ENCODE results near the gene AK6. TPM values are rescaled to one million over a fixed set of nuclear protein-coding genes. Genes with fewer than 3 reads are reported as not detected.
A peak's percentile ranks its signal among the peaks of the same experiment; 100 is the strongest.
"Not testable (repeated sequence)": the region's sequence is repeated elsewhere in the genome, so short reads cannot be mapped to it uniquely, and the experiment has no call there.

The AK6 gene
- total RNA-seq, 1 donor from 2014 or later = 12.6 TPM

DNA sequence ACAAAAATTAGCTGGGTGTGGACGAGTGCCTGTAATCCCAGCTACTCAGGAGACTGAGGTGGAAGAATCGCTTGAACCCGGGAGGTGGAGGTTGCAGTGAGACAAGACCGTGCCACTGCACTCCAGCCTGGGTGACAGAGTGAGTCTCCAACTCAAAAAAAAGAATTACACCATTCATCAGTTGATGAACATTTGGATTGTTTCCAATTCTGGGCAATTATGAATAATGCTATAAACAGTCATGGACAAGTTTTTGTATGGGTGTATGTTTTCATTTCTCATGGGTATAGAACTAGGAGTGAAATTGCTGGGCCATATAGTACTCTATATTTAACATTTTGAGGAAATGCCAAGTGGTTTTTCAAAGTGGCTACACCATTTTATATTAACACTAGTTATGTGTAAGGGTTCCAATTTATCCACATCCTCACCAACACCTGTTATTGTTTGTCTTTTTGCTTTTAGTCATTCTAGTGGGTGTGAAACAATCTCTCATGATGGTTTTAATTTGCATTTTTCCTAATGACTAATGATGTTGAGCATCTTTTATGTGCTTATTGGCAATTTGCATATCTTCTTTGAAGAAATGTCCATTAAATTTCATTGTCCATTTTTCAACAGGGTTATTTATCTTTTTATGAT lies 27.7 kb downstream of the AK6 start:
- FAIRE-seq (no peak), DNase-seq (ENCODE audit: low spot score in 2 of 2) (no peak)

DNA sequence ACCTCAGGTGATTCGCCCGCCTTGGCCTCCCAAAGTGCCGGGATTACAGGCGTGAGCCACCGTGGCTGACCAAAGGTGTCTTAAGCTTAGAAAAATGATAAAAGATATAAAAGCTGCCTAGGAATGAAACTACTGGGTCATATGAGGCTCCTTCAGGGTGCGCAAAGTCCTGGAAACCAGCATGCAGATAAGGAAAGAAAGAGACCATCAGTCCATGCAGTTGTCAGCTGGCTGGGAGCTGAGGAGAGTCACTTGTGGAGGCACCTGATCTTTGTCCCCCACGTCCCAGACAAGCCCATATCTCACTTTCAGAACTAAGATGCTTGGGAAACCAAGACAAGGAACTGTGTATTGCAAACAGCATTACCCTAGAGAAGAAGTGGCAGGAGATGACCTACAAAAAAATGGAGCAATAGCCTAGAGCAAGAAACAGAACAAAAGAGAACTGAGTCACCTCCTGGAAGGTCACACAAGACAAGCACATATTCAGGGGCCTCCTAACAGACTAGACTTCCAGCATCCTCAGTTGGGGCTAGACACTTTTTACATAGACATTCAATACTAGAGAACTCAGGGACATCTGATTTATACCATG lies 33.9 kb downstream of the AK6 start:
- no peak for FAIRE-seq
- DNase-seq (ENCODE audit: low spot score in 2 of 2) = no peak

- DNase-seq (ENCODE audit: low spot score in 2 of 2) (peak; percentile 53 to 68), FAIRE-seq (no peak)
Observed at GRCh38 chr5:69334793-69335268, 34.5 kb downstream of the AK6 start.

DNA sequence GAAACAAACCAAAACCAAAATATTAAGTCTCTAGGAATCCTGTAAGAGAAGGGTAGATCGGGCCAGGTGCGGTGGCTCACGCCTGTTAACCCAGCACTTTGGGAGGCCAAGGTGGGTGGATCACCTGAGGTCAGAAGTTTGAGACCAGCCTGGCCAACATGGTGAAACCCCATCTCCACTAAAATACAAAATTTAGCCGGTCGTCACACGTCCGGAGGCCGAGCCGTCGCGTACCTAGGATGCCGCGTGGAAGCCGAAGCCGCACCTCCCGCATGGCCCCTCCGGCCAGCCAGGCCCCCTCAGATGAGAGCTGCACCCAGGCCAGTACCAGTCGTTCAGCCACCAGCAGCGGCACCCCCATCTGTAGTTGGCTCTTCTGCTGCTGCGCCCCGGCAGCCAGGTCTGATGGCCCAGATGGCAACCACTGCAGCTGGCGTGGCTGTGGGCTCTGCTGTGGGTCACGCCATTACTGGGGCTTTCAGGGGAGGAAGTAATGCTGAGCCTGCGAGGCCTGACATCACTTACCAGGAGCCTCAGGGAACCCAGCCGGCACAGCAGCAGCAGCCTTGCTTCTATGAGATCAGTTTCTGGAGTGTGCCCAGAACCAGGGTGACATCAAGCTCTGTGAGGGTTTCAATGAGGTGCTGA lies 35.5 kb downstream of the AK6 start:
- FAIRE-seq = not testable (repeated sequence)

GRCh38 chr5:69331528-69332445 lies 37.5 kb downstream of the AK6 start:
- FAIRE-seq = no peak

More for the DNA sequence above, 35.5 kb downstream of the AK6 start:
- not testable (repeated sequence) for DNase-seq (ENCODE audit: low spot score in 2 of 2)

GRCh38 chr5:69329905-69330489 lies 39.3 kb downstream of the AK6 start:
- DNase-seq (ENCODE audit: low spot score in 2 of 2) (no peak), FAIRE-seq (no peak)

More at GRCh38 chr5:69331528-69332445, 37.5 kb downstream of the AK6 start:
- no peak for DNase-seq (ENCODE audit: low spot score in 2 of 2)

- no peak for DNase-seq (ENCODE audit: low spot score in 2 of 2)
- FAIRE-seq = no peak
Observed at GRCh38 chr5:69326365-69326764, 43.0 kb downstream of the AK6 start.

DNA sequence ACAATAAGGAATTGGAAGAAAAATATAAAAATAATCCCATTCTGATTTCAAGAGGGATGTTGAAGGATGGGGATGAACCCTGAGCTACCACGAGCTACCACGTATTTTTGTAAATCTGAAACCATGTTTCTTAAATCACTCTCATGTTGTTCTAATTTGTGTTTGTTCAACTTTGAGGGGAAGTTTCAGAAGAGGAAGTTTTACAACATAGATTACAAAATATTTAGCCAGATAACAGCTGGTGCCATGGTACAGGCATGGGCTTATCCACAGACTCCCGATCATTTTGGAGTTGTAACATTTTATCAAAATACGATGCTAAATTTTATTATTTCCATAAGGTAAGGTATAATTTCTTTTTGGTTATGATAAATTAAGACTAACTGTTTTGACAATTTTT lies 51.9 kb downstream of the AK6 start:
- FAIRE-seq = no peak
- no peak for DNase-seq (ENCODE audit: low spot score in 2 of 2)

GRCh38 chr5:69315972-69316371 lies 53.3 kb downstream of the AK6 start:
- FAIRE-seq (no peak), DNase-seq (ENCODE audit: low spot score in 2 of 2) (no peak)

DNA sequence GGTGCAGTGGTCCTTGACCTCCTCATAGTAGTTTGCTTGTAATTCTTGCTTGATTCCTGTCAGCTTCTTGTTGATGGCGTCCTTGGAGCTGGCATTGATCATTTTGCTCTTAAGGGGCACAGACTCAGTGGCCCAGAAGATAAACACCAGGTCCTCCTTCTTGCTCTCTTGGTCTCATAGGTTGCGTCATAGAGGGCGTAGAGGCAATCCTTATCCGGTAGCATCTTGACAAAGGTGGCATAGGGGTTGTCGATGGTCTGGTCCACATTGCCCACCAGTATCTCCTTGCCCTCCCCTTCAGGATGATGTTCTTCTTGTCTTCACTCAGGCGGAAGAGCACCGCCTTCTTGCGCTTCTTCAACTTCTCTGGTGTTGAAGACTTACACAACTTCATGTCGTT lies 55.9 kb downstream of the AK6 start:
- DNase-seq (ENCODE audit: low spot score in 2 of 2) (no peak), FAIRE-seq (no peak)

- DNase-seq (ENCODE audit: low spot score in 2 of 2) (no peak), FAIRE-seq (no peak)
Observed at GRCh38 chr5:69312459-69313160, 56.7 kb downstream of the AK6 start.

- FAIRE-seq = no peak
- DNase-seq (ENCODE audit: low spot score in 2 of 2) = no peak
Observed at GRCh38 chr5:69309380-69309779, 59.9 kb downstream of the AK6 start.

GRCh38 chr5:69308046-69308553 lies 61.2 kb downstream of the AK6 start:
- no peak for DNase-seq (ENCODE audit: low spot score in 2 of 2)

DNA sequence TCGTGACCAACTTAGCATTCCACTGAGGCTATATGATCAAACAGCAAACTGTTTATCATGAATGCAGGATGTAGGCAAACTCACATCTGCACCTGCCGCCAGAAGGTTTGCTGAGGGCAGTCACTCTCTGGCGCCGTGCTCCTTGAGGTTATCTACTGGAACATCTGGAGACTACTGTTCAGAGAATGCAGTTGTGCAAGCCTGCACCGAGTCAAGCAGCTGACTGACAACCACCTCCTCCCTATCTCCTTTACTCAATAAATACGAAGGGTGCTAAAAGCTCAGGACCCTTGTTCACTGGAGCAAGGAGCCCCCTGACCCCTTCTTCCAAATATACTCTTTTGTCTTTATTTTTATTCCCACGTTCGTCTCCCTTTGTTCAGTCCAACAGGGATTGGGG lies 63.8 kb downstream of the AK6 start:
- DNase-seq (ENCODE audit: low spot score in 2 of 2) (no peak), FAIRE-seq (no peak)

More at GRCh38 chr5:69308046-69308553, 61.2 kb downstream of the AK6 start:
- no peak for FAIRE-seq

Other genes starting within 250 kb of the AK6 start
- 26.5 TPM for gene CCNB1, start 202.4 kb downstream of the AK6 start, total RNA-seq
- 17.1 TPM for gene CENPH, start 179.9 kb downstream of the AK6 start, total RNA-seq
- 51.8 TPM for gene CDK7, start 134.6 kb downstream of the AK6 start, total RNA-seq
- gene CCDC125, start 36.7 kb downstream of the AK6 start, total RNA-seq = 6.1 TPM
- 103 TPM for gene TAF9, start within 50 bp of the AK6 start, total RNA-seq
- 37.9 TPM for gene RAD17, start 298 bp upstream of the AK6 start, total RNA-seq
- 0.41 TPM for gene MARVELD2, start 45.6 kb upstream of the AK6 start, total RNA-seq
- 3.7 TPM for gene OCLN, start 123.3 kb upstream of the AK6 start, total RNA-seq
- gene GTF2H2C, start 190.7 kb upstream of the AK6 start, total RNA-seq = 110 TPM